SK-N-MC (cell line): ENCODE results near the gene CCBE1.

Source experiments
- DNase-seq: peaks from one replicate; pipeline ENCODE4 v3.0.0-alpha.2; 2011; ENCODE audit warnings: low read depth, low spot score
- H3K27ac ChIP-seq: fragments of 200-600 bp; sonication (generic); 2 replicates; pipeline ENCODE4 v1.5.1; 2016; ENCODE audit warnings: mixed run types
- H3K36me3 ChIP-seq: fragments of 200-600 bp; sonication (generic); 2 replicates; pipeline ENCODE4 v1.6.1; 2017; ENCODE audit warnings: antibody characterized with exemption, low read length, mixed read lengths; ENCODE audit not compliant: insufficient read depth
- H3K4me3 ChIP-seq: fragments of 200-600 bp; sonication (generic); 2 replicates; pipeline ENCODE4 v1.5.1; 2016
- H3K9ac ChIP-seq: fragments of 200-600 bp; sonication (generic); 2 replicates; pipeline ENCODE4 v1.8.0; 2017; ENCODE audit warnings: mixed run types, mixed read lengths; ENCODE audit not compliant: insufficient read length
- H3K9me3 ChIP-seq: fragments of 200-600 bp; sonication (generic); 2 replicates; pipeline ENCODE4 v1.6.1; 2017; ENCODE audit warnings: low read depth, mild to moderate bottlenecking, antibody characterized with exemption, low read length, moderate library complexity, mixed read lengths
- EZH2 ChIP-seq: fragments of 200-600 bp; sonication (generic); IDR thresholded peaks from one replicate; pipeline ENCODE4 v1.6.1; 2017; ENCODE audit warnings: antibody characterized with exemption
- FOXP2 ChIP-seq: optimal IDR thresholded peaks from 2 replicates; pipeline ENCODE3; 2011; ENCODE audit warnings: mild to moderate bottlenecking, moderate library complexity; ENCODE audit not compliant: insufficient read depth; ENCODE audit errors: extremely low read length, control extremely low read depth
- POLR2AphosphoS5 ChIP-seq: IDR thresholded peaks from 2 replicates; pipeline ENCODE4 v1.6.1; 2012; ENCODE audit warnings: mild to moderate bottlenecking, low read depth, low read length, borderline replicate concordance

CCBE1 gene

DNA sequence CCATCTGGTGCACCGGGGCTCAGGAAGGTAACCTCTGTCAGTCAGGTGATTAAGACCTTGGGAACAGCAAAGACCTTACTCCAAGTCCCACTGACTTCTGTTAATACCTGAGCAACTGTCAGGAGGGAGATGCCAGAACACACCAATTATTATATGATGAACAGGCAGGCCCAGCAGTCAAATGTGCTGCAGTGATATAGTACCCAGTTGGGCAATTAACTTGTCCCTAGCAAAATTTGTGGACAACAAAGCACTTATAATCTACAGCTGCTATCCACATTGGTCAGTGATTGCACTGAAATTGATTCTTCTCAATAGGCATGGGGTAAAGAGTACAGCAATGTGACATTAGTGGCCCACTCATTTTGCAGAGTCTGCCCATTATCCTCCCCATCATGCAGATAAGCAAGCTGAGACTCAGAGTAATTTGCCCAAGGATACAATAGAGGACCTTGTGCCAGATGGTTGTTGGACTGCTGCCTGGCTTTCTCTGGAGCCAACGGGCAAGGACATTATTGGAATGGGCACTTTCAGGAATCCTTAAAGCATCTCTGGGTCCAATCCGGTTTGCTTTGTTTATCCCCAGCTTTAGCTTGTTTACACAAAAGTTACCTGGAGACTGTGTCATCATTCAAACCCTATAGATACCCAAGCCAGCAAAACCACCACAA is 147.6 kb downstream of the CCBE1 start:
- no peak overlapping the region for H3K9ac ChIP-seq
- H3K4me3 ChIP-seq: no peak overlapping the region
- DNase-seq: no peak
- no peaks in the 10 kb centered on the region for H3K9me3 ChIP-seq
- no peak for TF ChIP-seq FOXP2
- no peak for TF ChIP-seq EZH2
- TF ChIP-seq POLR2AphosphoS5: no peak
- H3K27ac ChIP-seq: no peak overlapping the region
- H3K36me3 ChIP-seq: no peaks in the 10 kb centered on the region

- H3K27ac ChIP-seq: no peak overlapping the region
- TF ChIP-seq FOXP2 (no peak), EZH2 (no peak), POLR2AphosphoS5 (no peak)
- DNase-seq: no peak
- no peak overlapping the region for H3K4me3 ChIP-seq
- no peak overlapping the region for H3K9ac ChIP-seq
- H3K36me3 ChIP-seq: no peaks in the 10 kb centered on the region
- no peaks in the 10 kb centered on the region for H3K9me3 ChIP-seq
These were observed 149.5 kb downstream of the CCBE1 start for GRCh38 chr18:59547581-59548182.

- DNase-seq: no peak
- no peaks in the 10 kb centered on the region for H3K36me3 ChIP-seq
- no peak overlapping the region for H3K4me3 ChIP-seq
- no peak overlapping the region for H3K9ac ChIP-seq
- no peaks in the 10 kb centered on the region for H3K9me3 ChIP-seq
- H3K27ac ChIP-seq: no peak overlapping the region
- TF ChIP-seq FOXP2 (no peak), EZH2 (no peak), POLR2AphosphoS5 (no peak)
These were observed 151.0 kb downstream of the CCBE1 start for GRCh38 chr18:59546188-59546587.

- no peaks in the 10 kb centered on the region for H3K9me3 ChIP-seq
- no peak overlapping the region for H3K9ac ChIP-seq
- H3K4me3 ChIP-seq: no peak overlapping the region
- H3K27ac ChIP-seq: no peak overlapping the region
- DNase-seq: no peak
- no peak for TF ChIP-seq EZH2
- TF ChIP-seq FOXP2: no peak
- H3K36me3 ChIP-seq: no peaks in the 10 kb centered on the region
These were observed 156.4 kb downstream of the CCBE1 start for GRCh38 chr18:59540780-59541179.

GRCh38 chr18:59540346-59540745 is 156.9 kb downstream of the CCBE1 start:
- H3K27ac ChIP-seq: no peak overlapping the region
- no peak for DNase-seq
- H3K9me3 ChIP-seq: no peaks in the 10 kb centered on the region
- H3K9ac ChIP-seq: no peak overlapping the region
- TF ChIP-seq POLR2AphosphoS5: no peak
- TF ChIP-seq EZH2: no peak
- no peak for TF ChIP-seq FOXP2
- H3K36me3 ChIP-seq: no peaks in the 10 kb centered on the region
- H3K4me3 ChIP-seq: no peak overlapping the region

- Histone ChIP-seq H3K9ac (no peak overlapping the region), H3K4me3 (no peak overlapping the region), H3K36me3 (no peaks in the 10 kb centered on the region), H3K27ac (no peak overlapping the region), H3K9me3 (no peaks in the 10 kb centered on the region)
- no peak for DNase-seq
- TF ChIP-seq POLR2AphosphoS5: no peak
- TF ChIP-seq FOXP2: no peak
- TF ChIP-seq EZH2: no peak
These were observed 158.1 kb downstream of the CCBE1 start for GRCh38 chr18:59539108-59539507.

DNA sequence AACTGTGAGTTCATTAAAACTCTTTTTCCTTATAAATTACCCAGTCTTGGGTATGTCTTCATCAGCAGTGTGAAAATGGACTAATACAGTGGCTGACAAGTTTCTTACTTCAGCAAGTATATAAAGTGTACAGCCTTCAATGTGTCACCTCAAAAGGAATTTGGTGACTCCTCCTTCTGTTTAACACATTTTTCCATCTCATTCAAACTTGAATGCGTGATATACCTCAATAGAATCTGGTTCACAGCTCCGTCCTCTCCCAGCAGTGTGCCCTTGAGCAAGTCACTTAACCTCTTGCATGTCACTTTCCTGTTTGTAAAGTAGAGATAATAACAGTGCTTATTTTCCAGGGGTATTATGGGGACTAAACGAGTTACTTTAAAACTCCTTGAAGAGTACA is 159.6 kb downstream of the CCBE1 start:
- no peak for DNase-seq
- Histone ChIP-seq H3K36me3 (no peaks in the 10 kb centered on the region), H3K9me3 (no peaks in the 10 kb centered on the region), H3K27ac (no peak overlapping the region), H3K4me3 (no peak overlapping the region), H3K9ac (no peak overlapping the region)
- TF ChIP-seq FOXP2 (no peak), EZH2 (no peak), POLR2AphosphoS5 (no peak)

- no peak for TF ChIP-seq POLR2AphosphoS5
- TF ChIP-seq EZH2: no peak
- TF ChIP-seq FOXP2: no peak
- no peak for DNase-seq
These were observed 161.1 kb downstream of the CCBE1 start for GRCh38 chr18:59536166-59536565.

DNA sequence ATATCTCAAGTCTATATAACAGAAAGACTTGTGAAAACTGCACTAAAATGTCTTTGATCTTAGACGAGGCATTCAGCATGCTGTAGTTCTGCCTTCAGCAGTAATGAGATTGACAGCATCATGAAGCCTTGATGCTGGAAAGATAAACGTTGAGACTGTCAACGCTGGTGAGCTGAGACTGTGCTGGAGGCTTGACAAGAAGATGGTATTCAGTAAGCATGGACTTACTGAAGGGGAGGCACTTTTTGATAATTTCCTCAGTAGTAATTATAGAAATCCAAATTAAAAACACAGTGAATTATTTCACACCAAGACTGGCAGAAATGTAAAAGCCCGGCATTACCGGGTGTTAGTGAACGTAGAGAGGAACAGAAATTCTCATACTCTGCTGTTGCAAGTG is 162.2 kb downstream of the CCBE1 start:
- DNase-seq: no peak
- TF ChIP-seq EZH2: no peak
- no peak for TF ChIP-seq FOXP2
- no peak for TF ChIP-seq POLR2AphosphoS5

More at GRCh38 chr18:59536166-59536565, 161.1 kb downstream of the CCBE1 start:
- no peak overlapping the region for H3K27ac ChIP-seq
- no peaks in the 10 kb centered on the region for H3K36me3 ChIP-seq
- H3K4me3 ChIP-seq: no peak overlapping the region
- no peak overlapping the region for H3K9ac ChIP-seq
- H3K9me3 ChIP-seq: no peaks in the 10 kb centered on the region

More for the DNA sequence above, 162.2 kb downstream of the CCBE1 start:
- Histone ChIP-seq H3K27ac (no peak overlapping the region), H3K9me3 (no peaks in the 10 kb centered on the region), H3K4me3 (no peak overlapping the region), H3K36me3 (no peaks in the 10 kb centered on the region), H3K9ac (no peak overlapping the region)
